HEK293 (cell line): Measurements from ENCODE around the gene FOXC2.

Experiments used
- CTCF ChIA-PET: fragments of 350-600 bp; formaldehyde crosslinking; extraction: SDS; loops from one replicate; lab custom pipeline; 2021; ENCODE audit warnings: antibody characterized with exemption; lab: Yijun Ruan, JAX
- POLR2A ChIA-PET: fragments of 300-600 bp; formaldehyde crosslinking; extraction: SDS; loops from one replicate; lab custom pipeline; 2020; ENCODE audit warnings: antibody characterized with exemption, inconsistent platforms; lab: Yijun Ruan, JAX
- H3K27ac ChIP-seq: fragments of 200-500 bp; sonication (Bioruptor generic); 2 replicates; pipeline ENCODE4 v1.5.1; 2014; ENCODE audit warnings: low read depth, low read length, control low read depth, inconsistent platforms; ENCODE audit errors: extremely low read depth
- H3K36me3 ChIP-seq, 2 experiments: fragments of 200-500 bp in 1 of 2; sonication (Bioruptor generic) in 1 of 2; 1 replicate in 1 of 2; 2 replicates in 1 of 2; pipeline ENCODE4 v1.5.1; 2014 to 2017; ENCODE audit warnings: inconsistent platforms in 2 of 2, low read length in 2 of 2; ENCODE audit not compliant: control insufficient read depth in 2 of 2, insufficient read depth in 1 of 2
- H3K4me1 ChIP-seq: fragments of 200-500 bp; sonication (Bioruptor generic); 2 replicates; pipeline ENCODE4 v1.5.1; 2014; ENCODE audit warnings: mild to moderate bottlenecking, low read length, inconsistent platforms; ENCODE audit not compliant: control insufficient read depth, insufficient read depth
- H3K4me3 ChIP-seq: 2 replicates; pipeline ENCODE4 v1.5.1; 2011; ENCODE audit warnings: low read depth, mild to moderate bottlenecking, control low read depth, low read length, moderate library complexity
- H3K9me3 ChIP-seq: fragments of 200-500 bp; sonication (Bioruptor generic); 2 replicates; pipeline ENCODE4 v1.5.1; 2014; ENCODE audit warnings: low read depth, low read length, inconsistent platforms; ENCODE audit not compliant: control insufficient read depth, insufficient read depth
- BCL6B ChIP-seq: fragments of 450-650 bp; formaldehyde crosslinking; IDR thresholded peaks from 2 replicates; pipeline ENCODE4 v1.5.1; 2017; ENCODE audit warnings: missing biosample characterization, missing genetic modification characterization
- KLF1 ChIP-seq: fragments of 450-650 bp; formaldehyde crosslinking; IDR thresholded peaks from 2 replicates; pipeline ENCODE4 v1.5.1; 2016; ENCODE audit warnings: missing biosample characterization, missing genetic modification characterization
- KLF16 ChIP-seq: fragments of 450-650 bp; formaldehyde crosslinking; IDR thresholded peaks from 2 replicates; pipeline ENCODE4 v1.5.1; 2017; ENCODE audit warnings: missing biosample characterization, missing genetic modification characterization
- SP3 ChIP-seq: fragments of 450-650 bp; formaldehyde crosslinking; IDR thresholded peaks from 2 replicates; pipeline ENCODE4 v1.5.1; 2016; ENCODE audit warnings: missing biosample characterization, missing genetic modification characterization
- WT1 ChIP-seq: fragments of 450-650 bp; formaldehyde crosslinking; IDR thresholded peaks from 2 replicates; pipeline ENCODE4 v1.5.1; 2016; ENCODE audit warnings: missing biosample characterization, missing genetic modification characterization
- ZFHX2 ChIP-seq: fragments of 450-650 bp; formaldehyde crosslinking; conservative IDR thresholded peaks from 2 replicates; pipeline ENCODE4 v1.5.1; 2016; ENCODE audit warnings: missing biosample characterization, missing genetic modification characterization
- ZFP69B ChIP-seq: fragments of 450-650 bp; formaldehyde crosslinking; IDR thresholded peaks from 2 replicates; pipeline ENCODE4 v1.5.1; 2016; ENCODE audit warnings: missing biosample characterization, missing genetic modification characterization
- ZIC2 ChIP-seq: fragments of 450-650 bp; formaldehyde crosslinking; IDR thresholded peaks from 2 replicates; pipeline ENCODE4 v1.5.1; 2016; ENCODE audit warnings: missing biosample characterization, missing genetic modification characterization
- ZNF146 ChIP-seq: fragments of 450-650 bp; formaldehyde crosslinking; IDR thresholded peaks from 2 replicates; pipeline ENCODE4 v1.5.1; 2016; ENCODE audit warnings: missing biosample characterization, missing genetic modification characterization
- ZNF169 ChIP-seq: fragments of 450-650 bp; formaldehyde crosslinking; IDR thresholded peaks from 2 replicates; pipeline ENCODE4 v1.5.1; 2016; ENCODE audit warnings: missing biosample characterization, missing genetic modification characterization
- ZNF221 ChIP-seq: fragments of 450-650 bp; formaldehyde crosslinking; IDR thresholded peaks from 2 replicates; pipeline ENCODE4 v1.5.1; 2017; ENCODE audit warnings: missing biosample characterization, missing genetic modification characterization, borderline replicate concordance
- ZNF24 ChIP-seq: fragments of 450-650 bp; formaldehyde crosslinking; IDR thresholded peaks from 2 replicates; pipeline ENCODE4 v1.5.1; 2016; ENCODE audit warnings: missing biosample characterization, missing genetic modification characterization
- ZNF26 ChIP-seq: fragments of 450-650 bp; formaldehyde crosslinking; IDR thresholded peaks from 2 replicates; pipeline ENCODE4 v1.5.1; 2016; ENCODE audit warnings: missing biosample characterization, missing genetic modification characterization
- ZNF324 ChIP-seq: fragments of 450-650 bp; formaldehyde crosslinking; IDR thresholded peaks from 2 replicates; pipeline ENCODE4 v1.5.1; 2016; ENCODE audit warnings: missing biosample characterization, missing genetic modification characterization
- ZNF335 ChIP-seq: fragments of 450-650 bp; formaldehyde crosslinking; conservative IDR thresholded peaks from 2 replicates; pipeline ENCODE4 v1.5.1; 2016; ENCODE audit warnings: missing biosample characterization, missing genetic modification characterization
- ZNF391 ChIP-seq: fragments of 450-650 bp; formaldehyde crosslinking; IDR thresholded peaks from 2 replicates; pipeline ENCODE4 v1.5.1; 2016; ENCODE audit warnings: low read depth, missing biosample characterization, missing genetic modification characterization, borderline replicate concordance
- ZNF394 ChIP-seq: fragments of 450-650 bp; formaldehyde crosslinking; IDR thresholded peaks from 2 replicates; pipeline ENCODE4 v1.5.1; 2016; ENCODE audit warnings: missing biosample characterization, missing genetic modification characterization, mild to moderate bottlenecking, moderate library complexity, borderline replicate concordance
- ZNF48 ChIP-seq: fragments of 450-650 bp; formaldehyde crosslinking; IDR thresholded peaks from 2 replicates; pipeline ENCODE4 v1.5.1; 2016; ENCODE audit warnings: missing biosample characterization, missing genetic modification characterization
- ZNF501 ChIP-seq: fragments of 450-650 bp; formaldehyde crosslinking; IDR thresholded peaks from 2 replicates; pipeline ENCODE4 v1.5.1; 2016; ENCODE audit warnings: missing biosample characterization, missing genetic modification characterization
- ZNF510 ChIP-seq: fragments of 450-650 bp; formaldehyde crosslinking; IDR thresholded peaks from 2 replicates; pipeline ENCODE4 v1.5.1; 2018; ENCODE audit warnings: mild to moderate bottlenecking, missing genetic modification characterization, missing biosample characterization; ENCODE audit not compliant: insufficient replicate concordance
- ZNF558 ChIP-seq: fragments of 450-650 bp; formaldehyde crosslinking; IDR thresholded peaks from 2 replicates; pipeline ENCODE4 v1.5.1; 2016; ENCODE audit warnings: missing biosample characterization, missing genetic modification characterization
- ZNF580 ChIP-seq: fragments of 450-650 bp; formaldehyde crosslinking; IDR thresholded peaks from 2 replicates; pipeline ENCODE4 v1.5.1; 2016; ENCODE audit warnings: missing biosample characterization, missing genetic modification characterization
- ZNF654 ChIP-seq: fragments of 450-650 bp; formaldehyde crosslinking; IDR thresholded peaks from 2 replicates; pipeline ENCODE4 v1.5.1; 2016; ENCODE audit warnings: low read depth, missing biosample characterization, missing genetic modification characterization
- ZNF76 ChIP-seq: fragments of 450-650 bp; formaldehyde crosslinking; IDR thresholded peaks from 2 replicates; pipeline ENCODE4; 2016; ENCODE audit warnings: low read depth, missing biosample characterization, missing genetic modification characterization, borderline replicate concordance
- ZNF776 ChIP-seq: fragments of 450-650 bp; formaldehyde crosslinking; IDR thresholded peaks from 2 replicates; pipeline ENCODE4 v1.5.0; 2017; ENCODE audit warnings: missing biosample characterization, missing genetic modification characterization, borderline replicate concordance
- ZNF777 ChIP-seq: fragments of 450-650 bp; formaldehyde crosslinking; IDR thresholded peaks from 2 replicates; pipeline ENCODE4 v1.5.1; 2017; ENCODE audit warnings: missing biosample characterization, missing genetic modification characterization, borderline replicate concordance
- ZNF792 ChIP-seq: fragments of 450-650 bp; formaldehyde crosslinking; IDR thresholded peaks from 2 replicates; pipeline ENCODE4 v1.5.1; 2016; ENCODE audit warnings: missing biosample characterization, missing genetic modification characterization
- ZSCAN16 ChIP-seq: fragments of 450-650 bp; formaldehyde crosslinking; IDR thresholded peaks from 2 replicates; pipeline ENCODE4 v1.5.1; 2016; ENCODE audit warnings: missing biosample characterization, missing genetic modification characterization
- ZSCAN30 ChIP-seq: fragments of 450-650 bp; IDR thresholded peaks from 2 replicates; pipeline ENCODE4 v1.5.1; 2018; ENCODE audit warnings: missing biosample characterization, mild to moderate bottlenecking, missing genetic modification characterization, moderate library complexity

The FOXC2 gene

GRCh38 chr16:86559802-86560305 lies 6.8 kb upstream of the FOXC2 start:
- CTCF ChIA-PET: no interaction called here
- Histone ChIP-seq H3K36me3 (no peaks in the 10 kb centered on the region), H3K9me3 (no peaks in the 10 kb centered on the region), H3K27ac (no peak overlapping the region), H3K4me3 (no peak overlapping the region), H3K4me1 (no peaks in the 10 kb centered on the region)
- POLR2A ChIA-PET: no interaction called here
- TF ChIP-seq ZNF510 (tag by site-specific recombination): no peak
- TF ChIP-seq ZNF580 (tag by site-specific recombination): no peak
- TF ChIP-seq ZNF76 (tag by site-specific recombination): no peak
- no peak for TF ChIP-seq ZNF24 (tag by site-specific recombination)
- no peak for TF ChIP-seq ZNF146
- TF ChIP-seq ZSCAN16 (tag by site-specific recombination): no peak
- TF ChIP-seq SP3 (tag by site-specific recombination): no peak
- TF ChIP-seq ZSCAN30: no peak

- POLR2A ChIA-PET: no interaction called here
These were observed 4.3 kb upstream of the FOXC2 start for GRCh38 chr16:86562356-86562755.

GRCh38 chr16:86563469-86564345 lies 2.9 kb upstream of the FOXC2 start:
- ChIA-PET CTCF (interaction anchor here (0.6 to 8.8 kb wide), 47 partner anchors 9 to 795 kb away, joined by 3 to 127 read pairs (median 3); partner anchors contain the start of gene MTHFSD), POLR2A (no interaction called here)
- Histone ChIP-seq H3K9me3 (no peaks in the 10 kb centered on the region), H3K36me3 (no peaks in the 10 kb centered on the region), H3K27ac (no peak overlapping the region), H3K4me1 (no peaks in the 10 kb centered on the region), H3K4me3 (0 out of 2 replicates have a peak overlapping the region, but pooled peaks have one; percentile 1)
- TF ChIP-seq KLF16 (tag by site-specific recombination): peak; percentile 43; the same call in 1 of the 2 replicates
- 0 out of 2 replicates have a peak, but pooled peaks have one; percentile 28 for TF ChIP-seq KLF1
- peak; percentile 15; the same call in 1 of the 2 replicates for TF ChIP-seq ZIC2 (tag by site-specific recombination)
- peak; percentile 64 for TF ChIP-seq ZNF335 (tag by site-specific recombination)
- no peak for TF ChIP-seq ZNF558 (tag by site-specific recombination)
- TF ChIP-seq ZNF654 (tag by site-specific recombination): peak; percentile 98
- peak; percentile 65; the same call in 1 of the 2 replicates for TF ChIP-seq ZNF394 (tag by site-specific recombination)
- peak; percentile 28; the same call in 1 of the 2 replicates for TF ChIP-seq ZNF391 (tag by site-specific recombination)
- TF ChIP-seq ZNF169 (tag by site-specific recombination): no peak
- TF ChIP-seq WT1 (tag by site-specific recombination): 0 out of 2 replicates have a peak, but pooled peaks have one; percentile 23
- no peak for TF ChIP-seq ZNF48 (tag by site-specific recombination)
- 0 out of 2 replicates have a peak, but pooled peaks have one; percentile 36 for TF ChIP-seq ZNF501 (tag by site-specific recombination)
- peak; percentile 34; the same call in 1 of the 2 replicates for TF ChIP-seq ZNF777 (tag by site-specific recombination)

More at GRCh38 chr16:86562356-86562755, 4.3 kb upstream of the FOXC2 start:
- CTCF ChIA-PET: interaction anchor here (0.6 to 8.8 kb wide), 7 partner anchors 12 to 716 kb away, joined by 3 to 127 read pairs (median 5); no protein-coding TSS in a partner anchor
- TF ChIP-seq ZNF26 (tag by site-specific recombination) (no peak), ZNF324 (tag by site-specific recombination) (no peak), ZNF221 (no peak), ZNF776 (tag by site-specific recombination) (no peak), ZFP69B (tag by site-specific recombination) (no peak), ZNF792 (tag by site-specific recombination) (no peak), BCL6B (tag by site-specific recombination) (no peak), ZFHX2 (tag by site-specific recombination) (no peak)
- no peaks in the 10 kb centered on the region for H3K36me3 ChIP-seq
- H3K4me3 ChIP-seq: no peak overlapping the region
- H3K9me3 ChIP-seq: no peaks in the 10 kb centered on the region
- no peak overlapping the region for H3K27ac ChIP-seq
- no peaks in the 10 kb centered on the region for H3K4me1 ChIP-seq
